Prostate gland (tissue), 2 donors: ENCODE data around the gene NEK7.

ENCODE experiments used
- CTCF ChIP-seq, 4 experiments: fragments of 200-600 bp in 2 of 4; fragments of 450-650 bp in 2 of 4; sonication (generic) in 2 of 4; IDR thresholded peaks; 1 replicate in 3 of 4; 2 replicates in 1 of 4; pipeline ENCODE4 v1.5.1; 2016 to 2019; ENCODE audit warnings: antibody characterized with exemption in 4 of 4, mild to moderate bottlenecking in 2 of 4, moderate library complexity in 2 of 4
- POLR2A ChIP-seq: fragments of 450-650 bp; IDR thresholded peaks from one replicate; pipeline ENCODE4 v1.6.1; 2016; ENCODE audit warnings: antibody characterized with exemption, mild to moderate bottlenecking
- POLR2AphosphoS5 ChIP-seq: sonication (generic); formaldehyde crosslinking; IDR thresholded peaks from one replicate; pipeline ENCODE4 v1.6.1; 2017; ENCODE audit warnings: antibody characterized with exemption

- no peak for TF ChIP-seq CTCF (IDR thresholded peaks at IDR 0.05)
- TF ChIP-seq POLR2A: no peak
- no peak for TF ChIP-seq POLR2AphosphoS5
Measured at GRCh38 chr1:198232940-198233675, 76.3 kb downstream of the NEK7 start.
